Inflammatory macrophage (primary cell): ENCODE measurements around the gene ADGRF1.
A peak's percentile ranks its signal among the peaks of the same experiment; 100 is the strongest.
"Not testable (repeated sequence)": the region's sequence is repeated elsewhere in the genome, so short reads cannot be mapped to it uniquely, and the experiment has no call there.

ENCODE experiments used
- DNase-seq, 2 donors: peaks; one replicate each; pipeline ENCODE4 v3.0.0-alpha.2; 2020 to 2022

ADGRF1 gene

GRCh38 chr6:47061309-47062300 is 19.5 kb upstream of the ADGRF1 start:
- DNase-seq = no peak

- DNase-seq = no peak
Observed at GRCh38 chr6:47059216-47059885, 17.2 kb upstream of the ADGRF1 start.

- DNase-seq = no peak
Observed at GRCh38 chr6:47057830-47058540, 15.9 kb upstream of the ADGRF1 start.

GRCh38 chr6:47056832-47057231 is 14.7 kb upstream of the ADGRF1 start:
- no peak for DNase-seq

- not testable (repeated sequence) for DNase-seq
Observed at GRCh38 chr6:47054302-47054701, 12.2 kb upstream of the ADGRF1 start.

- no peak for DNase-seq
Observed at GRCh38 chr6:47048638-47049037, 6.5 kb upstream of the ADGRF1 start.

GRCh38 chr6:47047479-47048407 is 5.6 kb upstream of the ADGRF1 start:
- peak; percentile 66 for DNase-seq

GRCh38 chr6:47047097-47047478 is 5.0 kb upstream of the ADGRF1 start:
- no peak for DNase-seq

GRCh38 chr6:47044397-47044796 is 2.3 kb upstream of the ADGRF1 start:
- no peak for DNase-seq

- DNase-seq = peak; percentile 5 to 43
Observed at GRCh38 chr6:47043286-47043685, 1.2 kb upstream of the ADGRF1 start.

GRCh38 chr6:47041741-47042140 is 391 bp downstream of the ADGRF1 start:
- no peak for DNase-seq

- DNase-seq = no peak
Observed at GRCh38 chr6:47034926-47035325, 7.2 kb downstream of the ADGRF1 start.

- no peak for DNase-seq
Observed at GRCh38 chr6:47034421-47034820, 7.7 kb downstream of the ADGRF1 start.

- DNase-seq = no peak
Observed at GRCh38 chr6:47032974-47033765, 9.0 kb downstream of the ADGRF1 start.

GRCh38 chr6:47031656-47032055 is 10.5 kb downstream of the ADGRF1 start:
- no peak for DNase-seq

- no peak for DNase-seq
Observed at GRCh38 chr6:47029865-47030561, 12.1 kb downstream of the ADGRF1 start.

GRCh38 chr6:47028835-47029360 is 13.2 kb downstream of the ADGRF1 start:
- DNase-seq = no peak

GRCh38 chr6:47027315-47027714 is 14.8 kb downstream of the ADGRF1 start:
- DNase-seq = no peak

GRCh38 chr6:47026679-47027078 is 15.5 kb downstream of the ADGRF1 start:
- DNase-seq = no peak

- DNase-seq = peak; percentile 55 to 65
Observed at GRCh38 chr6:47023573-47023972, 18.6 kb downstream of the ADGRF1 start.
